Activated naive CD4-positive, alpha-beta T cell treated with anti-CD3 and anti-CD28 coated beads, Interleukin-2, amount 50 U/mL, for 16 hours (primary cell): ENCODE results near the gene GALR2.
A peak's percentile ranks its signal among the peaks of the same experiment; 100 is the strongest.
"Not testable (repeated sequence)": the region's sequence is repeated elsewhere in the genome, so short reads cannot be mapped to it uniquely, and the experiment has no call there.

ENCODE experiments used
- DNase-seq: peaks from one replicate; pipeline ENCODE4 v3.0.0-alpha.2; 2020

The GALR2 gene

DNA sequence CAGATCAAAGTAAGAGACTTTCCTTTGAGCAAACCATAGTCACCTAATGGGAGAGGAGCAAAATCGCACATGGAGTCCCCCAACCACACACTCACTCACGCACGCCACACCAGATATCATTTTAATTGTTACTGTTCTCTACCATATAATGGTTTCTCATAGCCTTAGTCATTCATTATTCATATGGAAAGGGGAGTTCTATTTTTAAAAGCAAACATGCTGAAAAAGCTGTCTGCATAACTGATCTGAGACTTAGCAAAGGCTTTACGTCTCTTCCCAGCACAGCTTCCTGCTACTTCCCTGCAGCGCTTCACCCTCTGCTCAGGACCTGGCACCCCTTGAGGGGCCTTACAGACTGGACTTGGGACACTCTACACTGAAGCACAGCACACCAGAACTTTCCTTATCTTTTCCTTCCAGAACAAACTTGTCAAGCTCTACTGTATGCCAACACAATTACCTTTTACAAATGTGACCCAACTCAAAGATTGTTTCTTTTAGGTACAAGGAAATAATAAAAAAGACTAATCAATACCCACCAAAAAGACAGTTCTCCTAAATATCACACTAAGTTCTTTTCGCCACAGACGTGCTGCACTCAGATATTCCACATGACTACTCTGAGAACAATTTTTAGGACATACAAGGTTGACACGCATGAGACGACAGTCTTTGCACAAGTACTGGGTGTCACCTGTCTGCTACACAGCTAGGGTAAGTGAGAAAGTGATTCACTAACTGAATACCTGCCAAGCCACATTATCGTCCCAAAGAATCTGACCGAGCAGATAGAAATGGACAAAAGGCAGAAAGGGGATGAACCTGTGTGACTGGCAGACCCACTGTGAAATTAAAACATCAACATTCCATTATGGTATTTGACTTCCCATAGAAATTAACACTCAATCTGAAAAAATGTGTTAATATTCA, 23.8 kb upstream of the GALR2 start:
- DNase-seq: no peak

DNA sequence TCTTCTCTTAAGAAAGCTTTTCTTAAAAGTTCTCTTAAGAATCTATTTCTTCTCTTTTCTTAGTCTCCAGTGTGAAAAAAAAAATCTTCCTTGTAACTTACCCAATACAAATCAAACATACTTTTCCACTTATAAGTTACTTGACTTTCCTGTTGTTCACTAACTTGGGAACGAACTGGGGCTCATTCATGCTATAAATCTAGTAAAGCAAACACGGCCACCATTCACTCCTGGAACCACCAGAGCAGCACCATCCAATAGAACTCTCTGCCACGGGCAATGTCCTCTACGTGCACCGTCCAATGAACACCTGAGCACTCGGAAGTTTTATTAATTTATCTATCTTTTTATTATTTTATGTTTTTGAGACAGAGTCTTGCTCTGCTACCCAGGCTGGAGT, 23.0 kb upstream of the GALR2 start:
- no peak for DNase-seq

DNA sequence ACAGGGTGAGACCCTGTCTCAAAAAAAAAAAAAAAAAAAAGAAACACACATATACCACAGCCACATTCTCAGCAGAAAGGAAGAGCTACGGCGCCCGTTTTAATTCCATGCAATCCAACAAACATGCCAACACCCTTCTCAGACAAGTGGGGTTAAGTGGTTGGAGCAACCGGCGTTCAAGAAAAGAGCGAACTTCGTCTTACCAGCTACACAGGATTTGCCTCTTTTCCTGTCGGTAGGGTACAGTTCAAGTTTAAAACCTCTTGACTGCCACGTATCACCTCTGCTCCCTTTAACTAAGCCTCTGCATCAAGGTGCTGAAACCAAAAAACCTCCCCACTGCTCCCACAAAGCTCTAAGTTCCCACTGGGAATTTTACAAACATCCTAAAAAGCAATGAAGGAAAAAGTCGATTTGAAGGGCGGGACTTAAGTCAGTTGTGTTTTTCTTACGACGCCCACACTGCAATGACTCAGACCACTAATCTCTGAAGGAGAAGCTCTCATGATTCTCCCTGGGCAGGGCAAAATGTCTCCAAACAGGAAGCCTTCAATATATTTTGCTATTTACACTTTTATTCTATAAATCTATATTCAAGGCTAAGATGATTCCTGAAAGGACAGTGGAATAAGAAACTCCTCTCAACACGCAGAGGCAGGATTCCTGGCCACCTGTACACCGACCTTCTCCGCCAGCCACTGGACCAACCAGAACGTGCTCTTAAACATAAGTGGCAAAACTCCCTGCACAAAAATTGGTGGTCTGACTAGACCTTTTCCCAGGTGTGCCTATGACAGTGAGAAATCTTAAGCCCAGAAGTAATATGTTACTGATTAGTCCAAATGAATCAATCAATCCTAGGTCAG, 21.1 kb upstream of the GALR2 start:
- peak; percentile 31 for DNase-seq

- DNase-seq: no peak
These were observed 20.5 kb upstream of the GALR2 start for GRCh38 chr17:76054112-76054476.

- DNase-seq: no peak
These were observed 17.7 kb upstream of the GALR2 start for GRCh38 chr17:76056882-76057281.

DNA sequence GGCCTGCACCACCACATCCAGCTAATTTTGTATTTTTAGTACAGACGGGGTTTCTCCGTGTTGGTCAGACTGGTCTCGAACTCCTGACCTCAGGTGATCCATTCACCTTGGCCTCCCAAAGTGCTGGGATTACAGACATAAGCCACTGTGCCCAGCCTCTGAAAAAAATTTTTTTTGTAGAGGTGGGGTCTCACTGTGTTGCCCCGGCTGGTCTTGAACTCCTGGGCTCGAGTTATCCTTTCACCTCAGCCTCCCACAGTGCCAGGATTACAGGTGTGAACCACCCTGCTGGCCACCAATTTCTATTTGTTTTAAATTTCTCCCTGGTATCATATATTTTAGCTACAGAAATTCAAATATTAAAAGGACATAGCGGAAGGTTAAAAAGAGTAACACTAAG, 16.3 kb upstream of the GALR2 start:
- not testable (repeated sequence) for DNase-seq

GRCh38 chr17:76063875-76064546, 10.6 kb upstream of the GALR2 start:
- DNase-seq: peak; percentile 66

DNA sequence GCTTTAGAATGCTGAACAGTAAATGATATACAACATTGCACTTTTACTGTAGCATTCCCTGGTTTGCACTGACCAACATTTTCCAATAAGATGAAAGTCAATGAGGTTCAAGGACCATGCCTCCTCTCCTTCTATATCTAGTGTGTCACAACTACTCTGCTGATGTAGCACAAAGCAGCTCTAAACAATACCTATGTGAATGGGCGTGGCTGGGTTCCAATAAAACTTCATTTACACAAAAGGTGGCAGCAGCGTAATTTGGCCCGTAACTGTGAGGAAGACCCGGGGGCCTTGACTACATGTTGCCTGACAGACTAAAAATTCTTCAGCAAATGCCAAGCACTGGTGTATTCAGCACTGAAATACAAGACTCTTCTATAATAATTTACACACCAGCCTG, 8.8 kb upstream of the GALR2 start:
- DNase-seq: no peak

DNA sequence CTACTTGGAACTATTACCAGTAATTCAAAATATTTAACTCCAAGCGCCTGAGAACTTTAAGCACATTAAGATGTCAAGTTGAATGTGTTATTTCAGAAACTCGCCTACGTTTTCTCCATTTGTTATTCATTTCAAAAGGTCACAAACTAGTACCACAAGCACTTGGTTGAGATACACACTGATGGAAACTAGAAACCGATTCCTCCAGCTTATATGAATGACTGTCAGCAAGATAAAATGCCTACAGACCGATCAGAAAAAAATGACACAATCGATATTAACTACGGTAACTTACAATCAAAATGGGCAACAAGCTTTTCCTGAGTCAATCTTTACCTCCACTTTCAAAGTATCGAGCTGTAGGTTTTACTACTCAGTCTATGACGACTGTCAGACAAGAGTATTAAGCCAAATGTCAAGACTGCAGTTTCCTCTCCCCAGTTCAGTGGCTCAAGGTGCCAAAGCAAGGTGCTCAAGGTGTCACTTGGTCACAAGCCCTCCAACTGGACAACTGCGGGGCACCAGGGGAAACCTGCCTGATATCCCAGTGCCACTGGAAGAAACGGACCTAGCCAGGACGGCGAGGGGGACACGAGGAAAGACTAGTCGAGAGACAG, 2.9 kb upstream of the GALR2 start:
- DNase-seq: peak; percentile 40

DNA sequence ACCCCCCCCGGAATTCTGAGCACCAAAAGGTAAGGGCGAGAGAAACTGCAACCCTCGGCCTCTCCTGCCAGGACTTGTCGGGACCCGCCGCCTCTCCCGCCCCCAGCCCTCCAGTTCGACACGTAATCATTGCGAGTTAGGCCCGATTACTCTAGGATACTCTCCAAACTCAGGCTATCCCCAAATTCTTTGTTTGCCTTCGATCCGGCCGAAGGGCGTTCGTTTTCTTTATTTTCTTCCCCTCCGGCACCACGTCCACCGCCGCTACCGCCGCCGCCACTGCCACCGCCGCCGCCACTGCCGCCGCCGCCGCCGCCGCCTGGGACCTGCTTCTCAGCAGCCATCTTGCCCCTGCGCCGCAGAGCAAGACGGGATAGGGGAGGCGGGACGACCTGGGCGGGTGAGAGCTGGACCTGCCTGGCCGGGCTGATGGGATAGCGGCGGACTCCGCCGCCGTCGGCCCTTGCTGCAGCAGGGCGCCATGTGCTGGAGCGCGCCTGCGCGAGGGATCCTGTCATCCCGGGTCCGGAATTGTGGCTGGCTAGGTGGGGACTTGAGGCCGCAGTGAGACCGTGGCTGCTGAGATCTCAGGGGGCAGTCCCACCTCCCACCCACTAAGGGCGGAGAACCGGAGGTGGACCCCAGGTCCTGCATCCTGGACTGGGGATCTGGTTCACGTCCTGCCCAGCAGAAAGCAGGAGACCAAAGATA, 2.3 kb upstream of the GALR2 start, which contains the start of gene SRP68:
Gene SRP68, minus strand, starts transcription at position 370 of the 711 bp plus-strand sequence. Its CDS starts 26 bp downstream, at position 344.
- DNase-seq: peak; percentile 79

GRCh38 chr17:76075364-76076145, 974 bp downstream of the GALR2 start:
- DNase-seq: peak; percentile 28

DNA sequence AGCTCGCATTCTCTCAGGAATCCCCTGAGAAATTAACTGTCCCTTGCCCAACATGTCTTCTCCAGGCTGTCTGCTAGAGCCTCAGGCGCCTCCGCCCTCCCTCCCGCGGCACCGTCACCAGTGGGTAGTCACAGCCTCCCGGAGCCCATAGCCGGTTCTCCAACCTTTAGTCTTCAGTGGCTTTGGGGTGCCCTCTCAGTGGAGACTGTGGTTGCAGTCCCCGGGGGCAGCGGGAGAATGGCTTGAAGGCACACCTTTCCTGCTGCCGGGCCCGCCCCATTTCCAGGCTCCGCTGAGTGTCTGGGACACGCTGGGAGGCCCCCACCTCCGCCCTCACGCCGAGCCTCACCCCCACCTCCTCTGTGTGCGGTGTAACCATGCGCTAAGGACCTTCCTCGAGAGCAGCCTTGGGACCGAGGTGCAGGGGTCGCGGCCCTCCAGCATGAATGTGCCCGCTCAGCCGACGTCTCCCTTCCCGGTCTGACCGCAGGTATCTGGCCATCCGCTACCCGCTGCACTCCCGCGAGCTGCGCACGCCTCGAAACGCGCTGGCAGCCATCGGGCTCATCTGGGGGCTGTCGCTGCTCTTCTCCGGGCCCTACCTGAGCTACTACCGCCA, 1.7 kb downstream of the GALR2 start:
- DNase-seq: peak; percentile 27

DNA sequence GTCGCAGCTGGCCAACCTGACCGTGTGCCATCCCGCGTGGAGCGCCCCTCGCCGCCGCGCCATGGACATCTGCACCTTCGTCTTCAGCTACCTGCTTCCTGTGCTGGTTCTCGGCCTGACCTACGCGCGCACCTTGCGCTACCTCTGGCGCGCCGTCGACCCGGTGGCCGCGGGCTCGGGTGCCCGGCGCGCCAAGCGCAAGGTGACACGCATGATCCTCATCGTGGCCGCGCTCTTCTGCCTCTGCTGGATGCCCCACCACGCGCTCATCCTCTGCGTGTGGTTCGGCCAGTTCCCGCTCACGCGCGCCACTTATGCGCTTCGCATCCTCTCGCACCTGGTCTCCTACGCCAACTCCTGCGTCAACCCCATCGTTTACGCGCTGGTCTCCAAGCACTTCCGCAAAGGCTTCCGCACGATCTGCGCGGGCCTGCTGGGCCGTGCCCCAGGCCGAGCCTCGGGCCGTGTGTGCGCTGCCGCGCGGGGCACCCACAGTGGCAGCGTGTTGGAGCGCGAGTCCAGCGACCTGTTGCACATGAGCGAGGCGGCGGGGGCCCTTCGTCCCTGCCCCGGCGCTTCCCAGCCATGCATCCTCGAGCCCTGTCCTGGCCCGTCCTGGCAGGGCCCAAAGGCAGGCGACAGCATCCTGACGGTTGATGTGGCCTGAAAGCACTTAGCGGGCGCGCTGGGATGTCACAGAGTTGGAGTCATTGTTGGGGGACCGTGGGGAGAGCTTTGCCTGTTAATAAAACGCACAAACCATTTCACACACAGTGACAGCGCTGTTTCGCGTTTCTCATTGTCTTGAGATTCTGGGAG, 2.4 kb downstream of the GALR2 start:
- DNase-seq: peak; percentile 48

DNA sequence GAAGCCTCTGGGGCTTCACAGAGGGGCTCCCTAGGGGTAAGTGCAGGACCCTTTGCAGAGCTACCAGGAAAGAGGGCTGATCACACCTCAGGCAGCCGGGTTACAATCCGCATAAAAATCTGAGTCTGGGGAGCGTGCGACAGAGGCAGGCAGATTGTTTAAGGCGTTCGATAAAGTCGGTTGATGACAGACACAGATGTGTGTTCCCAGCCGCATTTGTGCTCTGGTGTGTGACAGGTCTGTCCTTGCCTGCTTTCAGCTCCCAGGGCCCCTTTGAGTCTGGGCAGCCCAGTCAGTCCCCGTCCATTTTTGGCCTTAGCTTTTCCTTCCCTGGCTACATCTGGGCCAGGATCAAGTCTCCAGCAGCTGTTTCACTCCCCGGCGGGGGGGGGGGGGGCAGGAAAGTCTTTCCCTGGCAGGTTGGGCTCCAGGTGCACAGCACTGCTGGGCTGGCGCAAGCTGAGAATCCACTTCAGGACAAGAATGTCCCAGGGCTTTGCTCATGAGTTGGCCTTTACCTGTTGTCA, 3.1 kb downstream of the GALR2 start:
- no peak for DNase-seq

GRCh38 chr17:76078370-76078769, 3.8 kb downstream of the GALR2 start:
- not testable (repeated sequence) for DNase-seq

GRCh38 chr17:76078860-76079534, 4.4 kb downstream of the GALR2 start, which contains the start of gene ZACN:
ZACN (plus strand) TSS chr17:76079182; CDS start chr17:76079265, 83 bp downstream.
- DNase-seq: no peak

DNA sequence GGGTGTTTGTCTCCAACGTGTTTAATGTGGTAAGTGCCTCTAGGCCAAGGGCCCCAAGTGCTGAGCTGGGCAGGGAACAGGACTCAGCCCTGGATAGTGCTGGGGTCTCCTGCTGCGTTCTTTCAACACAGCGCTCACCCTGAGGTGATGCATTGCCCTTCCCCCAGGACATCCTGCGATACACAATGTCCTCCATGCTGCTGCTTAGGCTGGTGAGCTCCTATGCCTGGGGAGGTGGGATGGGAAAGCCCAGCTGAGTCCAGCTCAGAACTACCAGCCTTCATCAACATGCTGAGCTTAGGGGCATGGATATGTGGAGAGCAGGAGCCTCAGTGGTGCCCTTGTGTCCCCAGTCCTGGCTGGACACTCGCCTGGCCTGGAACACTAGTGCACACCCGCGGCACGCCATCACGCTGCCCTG, 5.0 kb downstream of the GALR2 start:
- DNase-seq: no peak

DNA sequence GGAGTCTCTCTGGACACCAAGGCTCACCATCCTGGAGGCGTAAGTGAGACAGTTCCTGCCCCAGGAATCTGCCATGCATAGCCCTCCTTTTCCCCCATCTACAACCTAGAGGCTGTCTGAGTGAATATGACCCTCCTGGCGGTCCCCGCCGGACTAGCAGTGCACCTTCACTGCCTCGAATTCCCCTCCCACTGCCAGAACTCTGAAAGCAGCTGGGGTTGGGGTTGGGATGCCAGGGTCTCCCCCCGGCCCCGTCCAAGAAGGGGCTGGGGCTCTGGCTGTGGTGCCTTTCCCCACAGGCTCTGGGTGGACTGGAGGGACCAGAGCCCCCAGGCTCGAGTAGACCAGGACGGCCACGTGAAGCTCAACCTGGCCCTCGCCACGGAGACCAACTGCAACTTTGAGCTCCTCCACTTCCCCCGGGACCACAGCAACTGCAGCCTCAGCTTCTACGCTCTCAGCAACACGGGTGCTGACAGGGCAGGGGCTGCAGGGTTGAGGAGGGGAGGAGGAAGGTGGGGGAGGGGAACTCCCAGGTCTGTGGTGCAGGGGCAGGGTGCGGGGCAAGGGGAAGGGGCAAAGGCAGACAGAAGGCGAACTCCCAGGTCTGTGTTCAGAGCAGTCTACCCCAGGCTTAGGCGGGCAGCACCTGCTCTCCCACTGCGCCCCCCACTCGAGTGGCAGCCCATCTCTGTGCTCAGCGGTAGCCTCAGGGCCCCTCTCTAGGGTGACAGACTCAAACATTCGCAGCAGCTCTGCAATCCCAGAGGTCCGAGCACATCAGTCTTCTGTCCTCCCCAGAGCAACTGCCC, 5.6 kb downstream of the GALR2 start:
- peak; percentile 36 for DNase-seq
